Measurements from ENCODE around the gene GPR142. TPM values are rescaled to one million over a fixed set of nuclear protein-coding genes. Genes with fewer than 3 reads are reported as not detected.
A peak's percentile ranks its signal among the peaks of the same experiment; 100 is the strongest.

GPR142 gene
- total and polyA plus RNA-seq, 2 of the 13 experiments (the other 11 are each of a cell fraction or from before 2014, with no cell fraction given), result not detected

GRCh38 chr17:74373838-74374606, 6.7 kb downstream of the GPR142 start (continued):
- TF ChIP-seq ATF7-NPFF (CRISPR knock-in tag; IDR thresholded peaks at IDR 0.05; ENCODE audit: low read depth), result no peak
- TF ChIP-seq SOX5 (CRISPR knock-in tag; IDR thresholded peaks at IDR 0.05; ENCODE audit: borderline replicate concordance), result peak; percentile 75
- peak; percentile 92; the same call in 1 of the 2 replicates for TF ChIP-seq TARDBP (CRISPR knock-in tag; IDR thresholded peaks at IDR 0.05)
- peak; percentile 84 for TF ChIP-seq FOSL2 (CRISPR knock-in tag; IDR thresholded peaks at IDR 0.05)
- peak; percentile 42; the same call in 1 of the 2 replicates for TF ChIP-seq HNF1A (IDR thresholded peaks at IDR 0.05; ENCODE audit: low read depth)
- TF ChIP-seq HNF1A (CRISPR knock-in tag; IDR thresholded peaks at IDR 0.05; ENCODE audit: borderline replicate concordance), result peak; percentile 71; the same call in 1 of the 2 replicates
- no peak for TF ChIP-seq THYN1 (CRISPR knock-in tag; IDR thresholded peaks at IDR 0.05; ENCODE audit: borderline replicate concordance, low read depth)
- no peak for TF ChIP-seq ZNF816 (CRISPR knock-in tag; IDR thresholded peaks at IDR 0.05; ENCODE audit: borderline replicate concordance)
- peak; percentile 90 for TF ChIP-seq SALL1 (CRISPR knock-in tag; IDR thresholded peaks at IDR 0.05)
- 0 out of 2 replicates have a peak, but pooled peaks have one; percentile 15 for TF ChIP-seq ZBTB7A (CRISPR knock-in tag; IDR thresholded peaks at IDR 0.05)
- TF ChIP-seq SCMH1 (CRISPR knock-in tag; IDR thresholded peaks at IDR 0.05; ENCODE audit: borderline replicate concordance), result no peak
- TF ChIP-seq ZNF282 (IDR thresholded peaks at IDR 0.05; ENCODE audit: partially characterized antibody), result no peak
- TF ChIP-seq ESRRA (CRISPR knock-in tag; IDR thresholded peaks at IDR 0.05; ENCODE audit: low read depth), result peak; percentile 46; the same call in 1 of the 2 replicates
- TF ChIP-seq CREB3 (CRISPR knock-in tag; IDR thresholded peaks at IDR 0.05), result no peak
- TF ChIP-seq HHEX (CRISPR knock-in tag; IDR thresholded peaks at IDR 0.05), result no peak
- peak; percentile 93 for TF ChIP-seq IKZF5 (CRISPR knock-in tag; IDR thresholded peaks at IDR 0.05)
- TF ChIP-seq ZNF33A (CRISPR knock-in tag; IDR thresholded peaks at IDR 0.05; ENCODE audit: borderline replicate concordance), result no peak
- TF ChIP-seq ZSCAN25 (CRISPR knock-in tag; IDR thresholded peaks at IDR 0.05), result peak; percentile 52; the same call in 1 of the 2 replicates
- no peak for TF ChIP-seq PCBP2 (optimal IDR thresholded peaks at IDR 0.05; ENCODE audit: low read depth, low read length, poor library complexity, severe bottlenecking)
- no peak for TF ChIP-seq AFF4 (CRISPR knock-in tag; IDR thresholded peaks at IDR 0.05)

All from HepG2 (cell line).